Skin of body (tissue), 2 donors: ENCODE measurements around the gene USP11. TPM values are rescaled to one million over a fixed set of nuclear protein-coding genes. Genes with fewer than 3 reads are reported as not detected.

Source experiments
- DNase-seq: peaks from one replicate; lab custom pipeline; 2025; lab: John Stamatoyannopoulos, UW
- total RNA-seq: library from RNA; depleted of rRNA; stranded (reverse); fragments of >200 nt; gene quantifications from one replicate; pipeline ENCODE4 v1.2.3, GENCODE V29; 2014

The USP11 gene
- total RNA-seq, 1 donor from 2014 or later: 49.5 TPM

DNA sequence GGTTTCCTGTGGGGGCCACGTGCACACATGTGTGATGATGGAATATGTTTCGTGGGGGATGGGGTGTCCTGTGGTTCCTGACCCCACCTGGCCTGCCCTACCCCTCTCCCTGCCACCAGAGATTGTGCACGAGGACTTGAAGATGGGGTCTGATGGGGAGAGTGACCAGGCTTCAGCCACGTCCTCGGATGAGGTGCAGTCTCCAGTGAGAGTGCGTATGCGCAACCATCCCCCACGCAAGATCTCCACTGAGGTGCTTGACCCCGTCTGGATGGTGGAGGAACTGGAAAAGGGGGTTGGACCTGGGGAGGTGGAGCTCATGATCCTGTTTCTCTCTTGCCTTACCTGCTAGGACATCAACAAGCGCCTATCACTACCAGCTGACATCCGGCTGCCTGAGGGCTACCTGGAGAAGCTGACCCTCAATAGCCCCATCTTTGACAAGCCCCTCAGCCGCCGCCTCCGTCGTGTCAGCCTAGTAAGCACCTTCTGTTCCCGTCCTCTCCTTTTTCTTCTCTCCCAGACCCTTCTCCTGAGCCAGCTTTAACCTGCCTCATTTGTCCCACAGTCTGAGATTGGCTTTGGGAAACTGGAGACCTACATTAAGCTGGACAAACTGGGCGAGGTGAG is 8.4 kb upstream of the USP11 start:
- no peak for DNase-seq

DNA sequence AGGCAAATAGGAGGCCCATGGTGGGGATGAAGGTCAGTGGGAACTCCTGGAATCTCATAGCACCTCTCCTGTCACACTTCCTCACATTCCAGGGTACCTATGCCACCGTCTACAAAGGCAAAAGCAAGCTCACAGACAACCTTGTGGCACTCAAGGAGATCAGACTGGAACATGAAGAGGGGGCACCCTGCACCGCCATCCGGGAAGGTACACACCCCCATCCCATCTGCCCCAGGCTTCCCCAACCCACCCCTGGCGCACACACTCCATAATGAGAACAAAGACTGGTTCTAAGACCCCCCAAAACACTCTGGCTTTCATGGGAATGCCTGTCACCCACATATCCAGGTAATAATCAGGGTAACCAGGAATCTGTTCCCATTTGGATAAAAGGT is 7.9 kb upstream of the USP11 start:
- no peak for DNase-seq

DNA sequence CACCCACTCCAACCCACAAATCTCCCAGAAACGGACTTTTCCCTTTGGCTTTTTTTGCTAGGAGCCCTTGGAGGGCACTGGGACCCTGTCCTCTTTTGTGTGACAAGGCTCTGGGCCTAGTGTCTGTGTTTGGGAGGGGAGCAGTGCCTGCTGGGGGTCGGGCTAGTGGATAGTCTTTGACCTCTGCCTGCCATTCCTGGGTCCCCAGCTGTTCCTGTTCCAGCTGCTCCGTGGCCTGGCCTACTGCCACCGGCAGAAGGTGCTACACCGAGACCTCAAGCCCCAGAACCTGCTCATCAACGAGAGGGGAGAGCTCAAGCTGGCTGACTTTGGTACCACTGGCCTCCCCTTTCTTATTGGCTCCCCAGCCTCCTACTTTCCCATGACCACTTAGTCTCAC is 6.7 kb upstream of the USP11 start:
- no peak for DNase-seq

DNA sequence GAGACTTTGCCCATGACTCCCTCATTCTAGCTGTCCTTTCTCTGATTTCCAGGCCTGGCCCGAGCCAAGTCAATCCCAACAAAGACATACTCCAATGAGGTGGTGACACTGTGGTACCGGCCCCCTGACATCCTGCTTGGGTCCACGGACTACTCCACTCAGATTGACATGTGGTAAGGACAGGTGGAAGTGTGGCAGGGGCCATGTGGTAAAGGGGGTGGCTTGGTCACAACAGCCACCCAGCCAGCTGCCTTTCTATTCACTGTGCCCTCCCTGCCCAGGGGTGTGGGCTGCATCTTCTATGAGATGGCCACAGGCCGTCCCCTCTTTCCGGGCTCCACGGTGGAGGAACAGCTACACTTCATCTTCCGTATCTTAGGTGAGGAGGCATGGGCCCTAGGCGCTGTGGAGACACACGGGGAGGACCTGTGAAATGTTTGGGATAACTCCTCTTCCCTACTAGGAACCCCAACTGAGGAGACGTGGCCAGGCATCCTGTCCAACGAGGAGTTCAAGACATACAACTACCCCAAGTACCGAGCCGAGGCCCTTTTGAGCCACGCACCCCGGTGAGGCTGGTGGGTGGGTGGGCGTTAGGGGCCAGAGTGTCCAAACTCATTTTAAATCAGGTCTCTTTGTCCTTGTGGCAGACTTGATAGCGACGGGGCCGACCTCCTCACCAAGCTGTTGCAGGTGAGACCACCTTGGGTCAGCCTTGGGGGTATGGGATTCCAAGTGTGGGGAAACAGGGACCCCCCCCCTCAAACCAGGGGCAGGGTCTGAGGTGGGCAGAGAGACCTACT is 6.1 kb upstream of the USP11 start:
- no peak for DNase-seq

DNA sequence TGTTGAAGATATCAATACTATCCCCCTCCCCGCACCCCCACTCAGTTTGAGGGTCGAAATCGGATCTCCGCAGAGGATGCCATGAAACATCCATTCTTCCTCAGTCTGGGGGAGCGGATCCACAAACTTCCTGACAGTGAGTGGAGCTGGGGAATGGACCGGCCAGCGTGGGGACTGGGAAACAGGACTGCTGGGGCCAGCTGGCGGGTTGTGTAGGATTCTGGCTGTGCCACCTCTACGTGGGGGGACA is 5.5 kb upstream of the USP11 start:
- DNase-seq: no peak

DNA sequence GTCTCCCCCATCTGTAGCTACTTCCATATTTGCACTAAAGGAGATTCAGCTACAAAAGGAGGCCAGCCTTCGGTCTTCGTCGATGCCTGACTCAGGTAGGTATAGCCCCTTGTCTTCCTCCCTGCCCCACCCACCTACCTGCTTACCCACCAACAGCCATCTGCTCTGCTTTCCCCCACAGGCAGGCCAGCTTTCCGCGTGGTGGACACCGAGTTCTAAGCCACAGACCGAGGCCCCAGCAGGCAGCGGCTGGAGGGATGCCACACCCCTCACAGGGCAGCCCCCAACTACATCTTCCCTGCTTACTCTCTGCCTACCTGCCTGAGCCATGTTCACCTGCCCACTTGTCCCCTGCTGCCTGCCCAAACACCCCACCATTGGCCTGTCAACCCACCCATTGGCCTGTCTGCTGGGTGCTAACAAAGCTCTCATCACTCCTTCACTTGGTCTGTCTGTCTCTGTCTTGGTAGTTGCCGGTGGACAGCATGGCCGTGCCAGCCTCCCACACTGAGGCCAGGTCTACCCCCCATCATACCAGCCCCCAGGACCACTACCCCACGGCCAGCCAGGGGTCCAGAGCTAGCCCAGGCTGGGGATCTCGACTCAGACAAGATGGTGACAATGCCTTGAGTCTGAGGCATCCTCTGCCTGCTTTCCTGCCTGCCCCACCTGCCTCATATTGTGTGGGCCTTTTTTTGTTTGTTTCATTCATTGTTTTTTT is 4.1 kb upstream of the USP11 start:
- DNase-seq: no peak

DNA sequence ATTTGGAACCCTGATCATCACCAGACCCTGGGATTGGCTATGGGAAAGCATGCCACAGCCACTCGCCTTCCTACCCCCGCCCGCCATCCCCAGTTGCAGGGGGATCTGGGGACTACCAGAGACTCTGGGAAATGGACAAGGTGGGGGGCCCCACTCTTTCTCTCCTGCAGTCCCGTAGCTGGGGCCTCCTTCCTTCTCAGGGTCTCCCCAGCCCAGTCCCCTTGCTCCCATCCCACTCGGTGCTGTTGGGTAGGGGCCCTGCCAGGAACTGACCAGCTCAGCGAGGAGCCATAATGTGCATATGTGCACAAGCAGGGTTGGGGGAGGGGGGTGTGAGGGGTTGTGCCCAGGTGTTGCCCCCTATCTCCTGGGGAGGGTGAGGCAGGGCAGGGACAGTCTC is 3.4 kb upstream of the USP11 start:
- DNase-seq: no peak

DNA sequence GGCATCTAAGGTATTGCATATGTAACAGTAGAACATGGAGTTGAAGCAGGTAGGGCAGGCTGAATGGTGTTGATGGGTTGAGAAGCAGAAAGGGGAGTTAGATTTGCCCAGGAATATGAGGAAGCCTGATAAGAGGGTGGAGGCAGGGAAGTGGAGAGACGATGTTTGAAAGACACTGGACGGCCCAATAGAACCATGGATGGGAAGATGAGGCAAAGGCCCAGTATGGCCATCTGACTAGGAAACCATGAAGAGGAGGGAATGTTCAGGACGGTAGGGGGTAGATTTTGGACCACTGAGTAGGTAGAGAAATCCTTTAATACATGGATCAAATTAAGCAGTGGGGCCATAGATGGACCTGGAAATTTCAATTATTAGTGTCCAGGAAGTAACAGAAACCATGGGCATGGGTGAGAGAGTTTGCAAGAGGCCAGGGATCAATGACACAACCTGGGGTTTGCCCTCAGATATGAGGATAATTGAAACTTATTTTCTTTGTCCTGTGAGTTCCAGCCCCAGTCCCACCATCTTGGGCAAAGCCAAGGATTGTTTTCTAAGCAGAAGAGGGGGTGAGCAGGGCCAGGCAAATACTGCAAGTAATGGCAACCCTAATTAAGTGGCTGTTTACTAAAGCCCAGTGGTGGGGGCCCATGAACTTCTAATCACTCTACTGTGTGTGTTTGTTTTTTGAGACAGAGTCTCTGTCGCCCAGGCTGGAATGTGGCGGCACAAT is 2.5 kb upstream of the USP11 start:
- DNase-seq: no peak

DNA sequence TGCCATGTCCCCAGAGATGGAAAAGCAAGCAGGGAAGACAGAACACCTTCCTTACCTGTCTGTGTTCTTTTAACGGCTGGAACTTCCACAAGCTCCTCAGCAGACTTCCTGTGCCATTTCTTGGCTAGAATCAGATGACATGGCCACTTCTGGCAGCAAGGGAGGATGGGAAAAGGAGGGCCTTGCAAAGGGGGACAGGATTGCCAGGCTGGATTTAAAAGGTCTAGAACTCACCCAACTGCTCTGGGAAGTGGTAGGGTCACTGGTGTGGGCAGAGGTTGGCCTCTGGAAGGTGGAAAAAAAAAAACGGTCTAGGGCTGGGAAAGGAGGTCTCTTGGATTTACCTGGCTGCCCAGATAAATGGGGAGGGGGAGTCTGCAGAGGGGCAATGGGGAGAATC is 1.6 kb upstream of the USP11 start:
- DNase-seq: no peak

DNA sequence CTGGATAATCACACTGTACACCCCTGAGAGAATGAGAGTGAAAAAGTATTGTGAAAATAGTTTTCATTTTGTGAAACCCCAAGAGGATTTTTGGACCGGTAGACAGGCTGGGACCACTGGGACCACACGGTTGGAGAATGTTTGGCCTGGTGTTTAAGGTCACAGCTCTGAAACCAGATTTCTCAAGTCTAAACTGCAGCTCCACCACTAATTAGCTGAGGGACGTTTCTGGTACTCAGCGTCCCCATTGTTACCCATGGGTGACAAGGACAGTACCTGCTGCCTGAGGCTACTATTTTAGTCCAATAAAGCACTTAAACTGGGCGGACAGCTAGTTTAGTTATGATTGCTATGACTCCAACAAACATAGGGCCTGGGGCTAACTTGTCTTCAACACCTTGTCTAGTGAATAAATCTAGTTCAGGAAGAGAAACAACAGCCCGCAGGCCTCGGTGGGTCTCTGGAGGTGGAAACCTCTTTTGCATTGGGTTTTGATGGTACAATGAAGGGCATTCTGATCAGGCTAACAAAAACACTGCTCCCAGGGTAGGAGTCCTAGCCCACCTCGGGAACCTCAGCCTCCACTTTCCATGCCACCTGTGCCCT is 509 bp upstream of the USP11 start:
- DNase-seq: no peak

DNA sequence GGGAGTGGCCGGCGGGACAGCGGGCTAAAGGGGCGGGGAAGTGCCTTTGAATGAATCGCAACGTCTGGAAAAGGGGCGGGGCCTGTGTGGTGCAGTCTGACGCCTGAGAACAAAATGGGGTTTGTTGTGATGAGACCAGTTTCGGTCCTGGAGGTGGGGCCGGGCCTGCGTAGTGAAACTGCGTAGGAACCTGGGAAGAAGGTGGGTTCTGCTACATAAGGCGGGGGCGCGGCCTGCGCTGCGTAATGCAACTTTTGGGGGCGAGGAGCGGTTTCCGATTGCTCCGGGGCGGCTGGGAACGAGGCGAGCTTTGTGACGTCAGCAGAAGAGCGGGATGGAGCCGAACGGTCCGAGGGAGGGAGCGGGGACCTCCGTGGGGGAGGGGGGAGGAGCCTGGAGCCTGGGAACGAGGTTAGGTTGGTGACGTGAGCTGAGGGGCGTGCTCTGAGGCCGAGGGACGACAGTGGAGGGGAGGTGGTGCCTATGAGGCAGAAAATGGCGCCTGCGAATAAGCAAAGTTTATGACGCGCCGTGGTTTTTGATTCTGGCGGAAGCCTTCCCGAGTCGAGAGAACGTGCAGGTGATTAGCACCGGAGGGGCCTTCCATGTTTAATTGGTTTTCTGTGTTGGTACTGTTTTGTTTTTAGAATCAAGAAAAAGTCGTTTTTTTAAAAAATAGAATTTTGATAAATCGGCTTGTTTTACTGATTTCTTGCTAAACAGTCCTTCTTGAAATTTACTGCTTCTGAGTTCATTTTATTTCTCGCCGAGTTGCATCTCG is 714 bp downstream of the USP11 start:
- DNase-seq: peak; percentile 98

DNA sequence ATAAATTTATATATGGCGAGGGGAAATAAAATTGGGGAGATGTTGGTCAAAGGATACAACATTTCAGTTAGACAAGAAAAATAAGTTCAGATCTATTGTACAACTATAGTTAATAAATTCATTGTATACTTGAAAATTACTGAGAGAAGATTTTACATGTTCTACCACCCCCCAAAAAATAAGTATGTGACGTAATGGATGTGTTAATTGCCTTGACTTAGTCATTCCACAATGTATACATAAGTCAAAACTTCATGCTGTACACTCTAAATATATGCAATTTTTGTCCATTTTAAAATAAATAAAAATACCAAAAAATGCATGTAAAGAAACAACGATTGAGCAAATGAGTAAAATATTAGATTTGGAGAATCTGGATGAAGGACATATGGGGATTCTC is 1.8 kb downstream of the USP11 start:
- DNase-seq: no peak

DNA sequence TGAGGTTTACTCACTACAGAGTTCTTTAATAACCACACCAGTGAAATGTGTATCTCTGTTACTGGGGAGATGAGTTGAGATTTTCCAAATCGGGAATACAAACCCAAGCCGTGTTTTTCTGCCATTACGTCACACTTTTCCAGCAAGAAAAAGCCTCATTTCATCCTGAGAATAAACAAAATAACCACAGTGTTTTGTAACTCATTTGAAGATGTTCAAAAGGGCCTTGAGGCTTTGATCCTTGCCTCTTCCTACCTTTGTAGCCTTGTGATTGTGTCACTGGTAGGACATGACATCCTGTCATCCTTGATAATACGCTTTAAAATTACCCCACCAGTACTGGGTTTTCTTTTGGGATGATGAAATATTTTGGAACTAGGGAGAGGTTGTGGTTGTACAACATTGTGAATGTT is 2.9 kb downstream of the USP11 start:
- no peak for DNase-seq

DNA sequence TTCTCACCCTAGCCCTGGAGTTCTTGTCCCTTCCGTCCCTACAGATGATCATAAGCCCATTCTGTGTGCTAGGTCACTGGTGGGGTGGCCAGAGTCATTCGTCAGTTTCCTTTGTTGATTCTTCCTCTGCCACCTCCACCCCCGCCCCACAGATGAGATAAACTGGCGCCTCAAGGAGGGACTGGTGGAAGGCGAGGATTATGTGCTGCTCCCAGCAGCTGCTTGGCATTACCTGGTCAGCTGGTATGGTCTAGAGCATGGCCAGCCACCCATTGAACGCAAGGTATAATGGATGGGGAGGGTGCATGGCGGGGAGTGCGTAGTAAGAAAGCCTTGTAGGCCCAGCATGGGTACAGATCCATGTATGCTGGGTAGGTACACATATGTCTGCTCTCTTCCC is 6.4 kb downstream of the USP11 start:
- no peak for DNase-seq

DNA sequence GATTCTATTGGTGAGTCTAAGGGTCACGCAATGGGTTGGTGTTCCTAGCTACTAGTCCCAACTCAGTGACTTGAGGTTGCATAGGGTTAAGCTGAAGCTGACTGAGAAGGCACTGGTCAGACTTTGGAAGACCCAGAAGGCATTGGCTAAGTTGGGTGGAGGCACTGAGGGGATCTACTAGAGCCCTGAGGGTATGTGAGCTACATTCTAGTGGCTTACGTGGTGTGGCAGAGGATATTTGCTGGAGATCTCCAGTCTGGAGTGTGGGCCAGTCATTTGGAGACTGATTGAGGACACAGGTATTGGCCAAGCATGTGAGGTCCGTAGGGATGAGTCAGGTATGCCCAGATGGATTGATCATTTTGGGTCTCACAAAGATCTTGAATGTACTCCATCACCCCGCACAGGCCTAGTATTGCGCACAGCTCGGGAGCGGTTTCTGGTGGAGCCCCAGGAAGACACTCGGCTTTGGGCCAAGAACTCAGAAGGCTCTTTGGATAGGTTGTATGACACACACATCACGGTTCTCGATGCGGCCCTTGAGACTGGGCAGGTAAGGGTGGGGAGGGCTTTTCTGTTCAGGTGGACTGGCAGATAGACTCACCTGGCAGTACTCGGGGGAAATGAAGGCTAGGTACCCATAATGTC is 7.2 kb downstream of the USP11 start:
- DNase-seq: no peak

DNA sequence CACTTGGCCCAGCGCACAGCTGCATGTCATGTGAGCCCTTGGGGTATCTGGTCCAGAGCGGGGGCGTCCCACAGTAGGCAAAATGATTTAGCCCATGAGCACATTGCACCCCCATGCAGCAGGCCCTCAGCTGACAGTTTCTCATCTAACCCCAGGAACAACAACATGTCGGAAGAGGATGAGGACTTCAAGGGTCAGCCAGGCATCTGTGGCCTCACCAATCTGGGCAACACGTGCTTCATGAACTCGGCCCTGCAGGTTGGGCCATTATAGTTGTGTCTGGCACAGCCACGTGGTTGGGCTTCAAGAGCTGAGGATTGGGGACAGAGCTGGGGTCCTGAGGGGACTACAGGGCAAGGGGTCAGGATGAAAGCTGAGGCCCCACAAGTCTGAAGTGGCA is 7.8 kb downstream of the USP11 start:
- no peak for DNase-seq

DNA sequence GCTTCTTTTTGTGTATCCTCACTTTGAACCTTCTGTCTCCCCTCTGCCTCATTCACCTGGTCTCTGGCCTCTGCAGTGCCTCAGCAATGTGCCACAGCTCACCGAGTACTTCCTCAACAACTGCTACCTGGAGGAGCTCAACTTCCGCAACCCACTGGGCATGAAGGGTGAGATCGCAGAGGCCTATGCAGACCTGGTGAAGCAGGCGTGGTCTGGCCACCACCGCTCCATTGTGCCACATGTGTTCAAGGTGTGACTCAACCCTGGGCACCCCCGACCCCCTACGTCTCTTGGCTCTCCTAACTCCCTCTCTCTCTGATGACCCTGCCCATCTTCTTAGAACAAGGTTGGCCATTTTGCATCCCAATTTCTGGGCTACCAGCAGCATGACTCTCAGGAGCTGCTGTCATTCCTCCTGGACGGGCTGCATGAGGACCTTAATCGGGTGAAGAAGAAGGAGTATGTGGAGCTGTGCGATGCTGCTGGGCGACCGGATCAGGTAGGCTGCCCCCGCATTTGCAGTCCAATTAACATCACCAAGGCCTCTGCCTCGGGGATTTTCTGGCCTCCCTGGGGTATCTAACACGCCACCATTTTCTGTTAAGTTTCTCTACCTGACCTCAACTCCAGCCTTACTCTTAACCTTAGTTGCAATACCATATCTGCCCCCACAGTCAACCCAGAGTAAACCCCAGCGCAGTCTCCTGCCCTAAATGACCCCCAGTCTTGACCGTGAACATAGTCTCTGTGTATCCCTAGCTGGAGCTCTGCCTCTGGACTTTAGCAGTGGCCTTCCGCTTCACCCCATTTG is 8.6 kb downstream of the USP11 start:
- DNase-seq: no peak

DNA sequence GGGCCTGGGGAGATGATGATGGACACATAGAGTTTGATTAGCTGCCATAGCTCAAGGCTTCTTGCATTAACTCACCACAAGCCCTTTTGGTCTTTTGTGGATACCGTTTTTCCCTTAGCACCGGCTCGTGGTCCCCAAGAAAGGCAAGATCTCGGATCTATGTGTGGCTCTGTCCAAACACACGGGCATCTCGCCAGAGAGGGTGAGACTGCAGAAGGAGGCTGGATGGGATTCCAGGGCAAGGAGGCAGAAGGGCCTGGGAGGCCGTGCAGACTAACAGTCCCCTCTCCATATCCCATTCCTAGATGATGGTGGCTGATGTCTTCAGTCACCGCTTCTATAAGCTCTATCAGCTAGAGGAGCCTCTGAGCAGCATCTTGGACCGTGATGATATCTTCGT is 9.5 kb downstream of the USP11 start:
- no peak for DNase-seq

DNA sequence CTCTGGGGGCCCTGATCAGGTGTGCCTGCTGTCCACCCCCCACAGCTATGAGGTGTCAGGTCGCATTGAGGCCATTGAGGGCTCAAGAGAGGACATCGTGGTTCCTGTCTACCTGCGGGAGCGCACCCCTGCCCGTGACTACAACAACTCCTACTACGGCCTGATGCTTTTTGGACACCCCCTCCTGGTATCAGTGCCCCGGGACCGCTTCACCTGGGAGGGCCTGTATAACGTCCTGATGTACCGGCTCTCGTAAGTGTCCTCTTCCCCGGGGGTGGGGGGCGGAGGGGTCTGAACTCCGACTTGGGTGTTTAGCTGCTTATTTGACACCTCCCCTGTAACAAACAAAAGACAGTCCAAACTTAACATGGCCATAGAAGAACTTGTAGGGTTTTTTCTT is 10.5 kb downstream of the USP11 start:
- no peak for DNase-seq

DNA sequence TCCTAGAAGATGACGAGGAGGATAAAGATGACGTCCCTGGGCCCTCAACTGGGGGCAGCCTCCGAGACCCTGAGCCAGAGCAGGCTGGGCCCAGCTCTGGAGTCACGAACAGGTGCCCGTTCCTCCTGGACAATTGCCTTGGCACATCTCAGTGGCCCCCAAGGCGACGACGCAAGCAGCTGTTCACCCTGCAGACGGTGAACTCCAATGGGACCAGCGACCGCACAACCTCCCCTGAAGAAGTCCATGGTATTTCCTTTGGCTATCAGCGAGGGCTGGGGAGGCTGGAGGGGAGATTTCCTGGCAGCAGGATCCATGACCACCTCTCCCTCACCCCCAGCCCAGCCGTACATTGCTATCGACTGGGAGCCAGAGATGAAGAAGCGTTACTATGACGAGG is 11.9 kb downstream of the USP11 start:
- no peak for DNase-seq
